Measurements from ENCODE around the gene RHOJ.
A peak's percentile ranks its signal among the peaks of the same experiment; 100 is the strongest.
"Not testable (repeated sequence)": the region's sequence is repeated elsewhere in the genome, so short reads cannot be mapped to it uniquely, and the experiment has no call there.

Gene RHOJ

DNA sequence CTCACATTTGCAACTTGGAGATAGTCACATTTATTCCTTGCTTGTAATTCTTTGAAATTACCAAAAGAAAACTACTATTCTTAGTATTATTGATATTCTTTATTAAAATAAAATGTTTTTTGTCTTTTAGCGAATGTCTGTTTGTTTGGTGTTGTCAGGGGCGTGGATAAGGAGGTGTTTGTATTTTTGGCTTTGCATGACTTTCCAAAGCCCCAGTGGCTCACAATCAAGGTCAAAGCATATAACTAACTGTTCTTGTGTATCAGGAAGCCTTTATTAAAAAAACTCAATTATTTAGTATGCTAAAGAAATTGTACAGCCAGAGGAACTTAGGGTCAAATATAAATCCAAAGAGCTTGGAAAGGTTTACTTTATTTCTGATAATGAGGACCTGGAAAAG, 96.6 kb downstream of the RHOJ start:
- no peak for DNase-seq

DNA sequence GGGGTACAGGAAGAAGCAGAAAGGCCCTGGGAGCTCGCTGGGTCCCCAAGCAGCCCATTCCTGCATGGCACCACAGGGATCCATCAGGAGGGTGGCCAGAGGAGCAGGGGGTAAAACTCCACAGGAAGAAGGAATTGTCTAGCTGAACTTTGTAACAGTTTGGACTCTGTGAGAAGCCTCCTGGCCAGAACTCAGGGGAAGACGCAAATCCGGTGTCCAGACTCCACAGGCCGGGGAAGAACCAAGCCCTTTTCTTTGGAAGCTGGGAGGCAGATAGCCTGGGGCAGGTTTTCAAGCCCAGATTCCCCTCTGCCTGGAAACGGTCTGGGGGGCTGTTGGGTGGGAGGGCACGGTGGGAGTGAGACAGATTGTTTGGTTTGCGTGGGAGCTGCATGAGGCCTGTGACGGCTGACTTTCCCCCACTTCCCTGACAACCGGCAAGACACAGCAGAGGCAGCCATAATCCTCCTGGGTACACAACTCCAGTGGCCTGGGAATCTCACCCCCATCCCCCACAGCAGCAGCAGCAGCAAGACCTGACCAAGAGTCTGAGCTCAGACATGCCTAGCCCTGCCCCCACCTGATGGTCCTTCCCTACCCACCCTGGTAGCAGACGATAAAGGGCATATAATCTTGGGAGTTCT, 97.8 kb downstream of the RHOJ start:
- no peak for DNase-seq

DNA sequence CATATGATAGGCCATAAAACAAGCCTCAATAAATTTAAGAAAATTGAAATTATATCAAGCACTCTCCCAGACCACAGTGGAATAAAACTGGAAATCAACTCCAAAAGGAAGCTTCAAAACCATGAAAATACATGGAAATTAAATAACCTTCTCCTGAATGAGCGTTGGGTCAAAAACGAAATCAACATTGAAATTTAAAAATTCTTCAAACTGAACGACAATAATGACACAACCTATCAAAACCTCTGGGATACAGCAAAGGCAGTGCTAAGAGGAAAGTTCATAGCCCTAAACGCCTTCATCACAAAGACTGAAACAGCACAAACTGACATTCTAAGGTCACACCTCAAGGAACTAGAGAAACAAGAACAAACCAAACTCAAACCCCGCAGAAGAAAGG, 100.2 kb downstream of the RHOJ start:
- DNase-seq = not testable (repeated sequence)

DNA sequence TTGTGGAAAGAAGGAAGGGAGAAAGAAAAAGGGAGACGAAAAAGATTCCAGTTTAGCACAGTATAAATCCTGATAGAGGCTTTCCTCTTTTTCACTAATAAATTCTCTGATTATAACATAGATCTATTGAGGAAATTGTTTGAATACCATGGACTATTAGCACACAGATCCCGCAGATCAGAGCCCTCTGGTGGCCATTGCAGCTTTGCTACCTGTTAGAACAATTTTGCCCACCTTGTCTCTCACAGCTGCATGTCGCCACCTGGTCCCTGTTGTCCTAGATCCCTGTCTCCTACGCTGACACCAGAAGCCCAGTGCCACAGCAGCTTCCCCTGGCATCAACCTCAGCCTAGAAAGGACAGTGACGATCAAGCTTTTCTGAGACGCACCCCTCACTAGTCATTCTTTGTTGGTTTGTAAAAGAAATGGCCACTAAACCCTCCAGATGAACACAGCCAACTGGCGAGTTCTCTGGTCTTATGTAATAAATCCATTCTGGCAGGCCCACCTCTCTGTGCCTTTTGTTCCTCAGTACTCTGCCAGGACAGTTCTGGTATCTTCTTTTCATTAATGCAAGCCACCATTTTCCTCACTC, 104.6 kb downstream of the RHOJ start:
- DNase-seq = peak; percentile 79

DNA sequence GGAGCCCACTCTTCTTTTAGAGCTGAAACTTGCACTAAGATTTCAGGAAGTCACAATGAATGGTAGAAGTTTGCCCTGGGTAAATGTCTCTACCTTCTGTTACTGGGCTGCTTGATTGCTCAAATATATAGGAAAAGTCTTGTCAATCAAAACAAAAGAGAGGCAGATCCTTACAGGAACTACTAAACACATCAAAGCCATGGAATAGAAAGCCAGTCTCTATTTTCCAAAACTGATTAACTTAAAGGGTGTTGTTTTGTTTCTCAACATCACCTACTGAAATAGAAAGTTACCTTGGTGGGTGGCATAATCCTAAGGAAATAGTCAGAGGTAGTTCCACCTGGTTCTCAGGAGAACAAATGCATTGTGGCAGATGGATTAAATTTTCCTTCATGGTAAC, 114.6 kb downstream of the RHOJ start, which contains the start of gene GPHB5:
TSS of gene GPHB5 (minus strand) at position 101 of the 400 bp plus-strand sequence. CDS start 1,086 bp downstream, outside the sequence.
- no peak for DNase-seq

DNA sequence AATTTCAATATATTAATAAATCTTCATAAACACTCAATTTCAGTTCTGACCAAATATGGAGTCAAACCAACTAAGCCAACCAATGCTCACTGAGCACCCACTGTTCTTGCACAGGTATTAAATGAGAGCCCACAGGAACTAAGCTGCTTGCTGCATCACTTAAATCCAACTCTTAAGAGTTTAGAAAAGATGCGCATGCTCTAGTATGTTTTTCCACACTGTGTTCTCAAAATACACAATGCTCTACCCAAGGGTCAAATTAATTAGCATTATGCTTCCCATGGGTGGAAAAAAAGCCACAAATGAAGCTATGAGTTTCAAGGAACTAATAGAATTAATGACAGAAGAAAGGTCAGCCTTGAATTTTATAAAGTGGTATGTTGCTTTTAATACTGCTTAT, 118.2 kb downstream of the RHOJ start:
- DNase-seq = no peak

DNA sequence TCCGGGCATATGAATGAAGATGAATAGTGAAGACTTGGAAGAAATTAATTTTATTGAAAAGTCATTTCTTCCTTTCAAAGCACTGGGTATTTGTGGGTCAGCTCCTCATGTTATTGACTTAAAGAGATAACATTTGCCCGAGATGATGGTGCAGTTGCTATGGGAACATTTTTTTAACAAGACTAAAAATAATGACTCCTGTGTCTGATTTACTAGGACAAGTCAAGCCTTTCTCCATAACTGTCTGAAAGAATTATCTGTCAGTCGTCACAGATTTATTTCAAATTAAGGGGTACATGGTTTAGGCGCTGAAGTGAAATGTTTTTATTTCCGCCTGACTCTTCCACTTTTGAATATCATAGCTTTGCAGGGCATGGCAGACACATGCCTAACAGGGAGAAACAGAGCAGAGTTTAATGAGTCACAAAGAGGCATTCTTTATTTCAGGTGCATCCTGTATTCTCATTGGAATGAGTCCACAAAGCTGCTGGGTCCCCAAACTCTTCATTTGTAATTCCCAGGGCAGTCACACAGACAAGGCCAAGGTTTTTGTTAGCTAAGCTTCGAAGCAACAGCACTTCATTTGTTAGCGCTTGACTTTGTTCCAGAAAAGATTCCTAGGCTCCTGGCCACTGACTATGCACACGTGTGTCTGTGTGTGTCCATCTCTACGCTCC, 118.8 kb downstream of the RHOJ start:
- DNase-seq = no peak

DNA sequence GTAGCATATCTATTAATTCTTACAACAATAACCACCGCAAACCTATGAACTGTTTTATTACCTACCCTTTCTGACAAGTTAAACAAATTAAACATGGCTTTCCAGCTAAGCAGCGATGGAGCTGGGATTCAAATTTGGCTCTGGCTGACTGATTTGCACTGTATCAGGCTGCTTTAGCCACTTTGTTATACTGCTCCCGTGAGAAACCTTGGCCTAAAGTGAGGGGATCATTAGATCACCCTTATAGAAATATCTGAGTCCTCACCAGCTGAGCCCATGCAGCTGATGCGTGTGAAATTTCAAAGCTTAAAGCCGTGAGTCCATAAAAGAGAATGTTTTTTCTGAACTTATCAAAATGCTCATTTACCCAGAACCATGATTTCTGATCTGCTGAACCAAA, 122.6 kb downstream of the RHOJ start:
- DNase-seq = no peak

DNA sequence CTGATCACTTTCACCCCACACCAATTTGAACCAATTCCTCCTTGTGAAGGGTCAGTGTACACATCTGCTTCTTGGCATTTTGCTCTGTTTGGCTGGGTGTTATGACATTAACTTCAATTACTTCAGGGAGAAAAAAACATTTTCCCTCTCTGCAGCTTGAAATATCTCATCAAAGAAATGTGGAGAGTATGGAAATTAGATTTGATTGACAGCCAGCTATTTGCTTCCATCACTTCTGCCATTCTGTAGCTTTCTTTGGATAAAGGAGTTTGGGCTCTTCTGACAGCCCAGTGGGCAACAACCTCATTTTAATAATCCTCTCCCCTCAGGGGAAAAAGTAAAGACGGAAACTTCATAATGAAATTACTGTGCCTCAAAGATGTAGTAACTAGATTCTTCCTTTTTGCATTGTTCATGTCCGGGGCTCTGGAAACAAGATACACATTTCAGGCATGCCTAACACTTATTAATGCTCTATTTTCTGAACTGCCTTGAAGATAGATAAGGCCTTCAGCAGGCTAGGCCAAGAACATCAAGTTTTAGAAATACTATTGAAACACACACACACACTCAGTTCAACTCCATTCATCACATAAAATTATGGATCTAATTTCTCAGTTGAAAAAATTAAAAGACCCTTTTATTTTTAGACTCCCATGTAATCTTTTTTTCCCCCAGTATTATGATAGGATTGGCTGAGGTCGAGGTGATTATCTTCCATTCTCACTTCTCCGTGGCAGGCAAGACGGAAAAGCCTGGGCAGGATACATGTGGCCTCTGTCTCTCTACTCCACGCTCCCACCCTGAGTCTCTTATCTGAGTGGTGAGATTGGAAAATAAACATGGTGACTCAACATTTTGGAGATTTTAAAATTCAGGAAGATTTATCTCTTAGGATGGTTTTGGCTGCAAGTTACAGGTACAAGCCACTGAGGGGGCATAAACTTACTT, 124.8 kb downstream of the RHOJ start:
- no peak for DNase-seq

DNA sequence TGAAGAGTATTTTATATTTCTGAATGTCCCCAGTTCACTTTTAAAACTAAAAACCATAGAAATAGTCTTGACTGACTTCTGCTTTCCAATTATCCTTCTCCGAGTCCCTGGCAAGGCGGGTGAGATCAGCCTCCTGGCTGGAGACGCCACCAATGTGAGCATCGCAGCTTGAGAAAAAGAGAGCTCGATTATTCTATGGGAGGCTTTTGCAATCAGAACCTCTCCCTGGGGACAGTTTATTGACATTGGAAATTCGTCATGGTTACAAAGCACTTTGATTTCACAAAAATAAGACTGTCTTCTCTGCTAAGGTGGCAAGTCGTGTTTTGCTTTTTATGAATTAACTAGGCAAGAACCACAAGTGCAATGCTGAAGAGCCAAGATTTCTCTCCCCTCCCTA, 138.1 kb downstream of the RHOJ start:
- DNase-seq = no peak
